Ureter (tissue), 1 donor: ENCODE data around the gene LRSAM1. TPM values are rescaled to one million over a fixed set of nuclear protein-coding genes. Genes with fewer than 3 reads are reported as not detected.

Source experiments
- DNase-seq: peaks from one replicate; pipeline ENCODE4 v3.0.0-alpha.2; 2020; ENCODE audit warnings: low spot score
- total RNA-seq: library from RNA; stranded (reverse); gene quantifications from one replicate; pipeline ENCODE4 v1.2.4, GENCODE V29; 2023
- donor health status: DM: yes; HTN: yes; CAD: no.

LRSAM1 gene
- total RNA-seq, result 30.4 TPM

DNA sequence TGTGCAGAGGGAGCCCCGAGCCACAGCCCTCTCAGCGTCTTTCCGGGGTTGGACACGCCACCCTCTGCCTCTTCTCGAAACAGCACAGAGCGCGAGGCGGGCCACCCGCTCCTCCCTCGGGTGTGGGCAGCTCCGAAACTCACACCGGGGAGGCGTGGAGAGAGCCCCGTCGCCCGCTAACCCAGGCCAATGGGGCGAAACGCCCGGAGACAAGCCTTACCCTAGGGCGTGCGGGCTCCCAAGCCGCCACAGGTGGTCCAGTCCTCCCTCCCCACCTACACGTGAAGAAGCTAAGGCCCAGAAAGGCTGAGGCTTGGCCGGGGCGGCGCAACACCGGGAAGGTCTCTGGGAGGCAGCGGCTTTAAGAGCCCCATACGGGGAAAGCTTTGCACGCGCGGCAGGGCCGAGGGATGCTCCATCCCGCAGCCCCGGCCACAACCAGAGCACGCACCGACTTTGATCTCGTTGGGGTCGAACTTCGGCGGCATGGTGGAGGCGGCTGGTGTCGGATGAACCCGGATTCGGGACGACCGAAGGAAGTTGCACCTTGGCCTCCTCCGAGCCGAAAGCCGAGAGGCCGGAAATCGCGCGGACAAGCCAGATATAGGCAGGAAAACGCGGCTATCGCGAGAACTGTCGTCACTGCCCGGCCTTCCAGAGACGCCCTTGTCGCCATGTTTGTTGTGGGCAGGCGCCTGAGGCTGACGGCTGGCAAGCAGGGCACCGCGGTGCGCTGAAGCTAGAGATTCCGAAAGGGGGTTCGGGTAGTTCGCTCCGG lies at the start of gene LRSAM1, which contains the start of gene RPL12:
TSS of gene LRSAM1 (plus strand) at position 681 of the 778 bp plus-strand sequence. CDS start 3,018 bp downstream, outside the sequence.
TSS of gene RPL12 (minus strand) at position 577 of the 778 bp plus-strand sequence. CDS start at position 488, 89 bp downstream.
- peak; percentile 99 for DNase-seq

- no peak for DNase-seq
These were observed 48.8 kb upstream of the LRSAM1 start for GRCh38 chr9:127402401-127403090.

DNA sequence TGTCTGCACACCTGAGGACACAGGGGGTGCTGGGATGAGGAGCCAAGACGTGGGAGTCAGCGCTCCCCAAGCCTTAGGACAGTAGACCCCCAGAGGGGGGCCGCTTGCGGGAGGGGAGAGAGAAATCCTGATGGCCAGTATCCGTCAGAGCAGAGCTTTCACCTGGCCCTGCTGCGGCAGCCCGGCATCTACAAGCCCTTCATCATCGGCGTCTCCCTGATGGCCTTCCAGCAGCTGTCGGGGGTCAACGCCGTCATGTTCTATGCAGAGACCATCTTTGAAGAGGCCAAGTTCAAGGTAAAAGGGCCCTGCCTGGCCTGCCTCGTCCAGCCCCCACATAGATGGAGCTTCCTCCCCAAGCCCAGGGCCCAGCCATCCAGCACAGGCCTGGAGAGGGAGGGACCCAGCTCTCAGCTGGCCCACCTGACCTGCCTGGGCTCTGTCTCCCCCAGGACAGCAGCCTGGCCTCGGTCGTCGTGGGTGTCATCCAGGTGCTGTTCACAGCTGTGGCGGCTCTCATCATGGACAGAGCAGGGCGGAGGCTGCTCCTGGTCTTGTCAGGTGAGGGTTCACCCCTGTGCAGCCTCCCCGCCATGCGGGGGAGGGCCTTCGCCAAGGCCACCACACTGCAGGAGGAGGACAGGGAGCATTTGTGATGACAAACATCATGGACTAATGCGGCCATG lies 47.7 kb upstream of the LRSAM1 start:
- no peak for DNase-seq

DNA sequence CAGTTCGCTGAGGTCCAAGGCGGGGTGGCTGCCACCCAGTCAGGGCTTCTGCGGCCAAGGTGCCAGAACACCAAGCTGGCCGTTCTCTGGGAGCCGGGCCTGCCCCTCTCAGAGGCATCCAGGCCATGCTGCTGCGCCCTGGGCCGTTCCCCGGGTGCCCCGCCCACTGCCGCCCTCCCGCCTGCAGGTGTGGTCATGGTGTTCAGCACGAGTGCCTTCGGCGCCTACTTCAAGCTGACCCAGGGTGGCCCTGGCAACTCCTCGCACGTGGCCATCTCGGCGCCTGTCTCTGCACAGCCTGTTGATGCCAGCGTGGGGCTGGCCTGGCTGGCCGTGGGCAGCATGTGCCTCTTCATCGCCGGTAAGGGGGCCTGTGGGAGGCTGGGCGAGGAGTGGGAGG lies 46.7 kb upstream of the LRSAM1 start:
- DNase-seq, result no peak

DNA sequence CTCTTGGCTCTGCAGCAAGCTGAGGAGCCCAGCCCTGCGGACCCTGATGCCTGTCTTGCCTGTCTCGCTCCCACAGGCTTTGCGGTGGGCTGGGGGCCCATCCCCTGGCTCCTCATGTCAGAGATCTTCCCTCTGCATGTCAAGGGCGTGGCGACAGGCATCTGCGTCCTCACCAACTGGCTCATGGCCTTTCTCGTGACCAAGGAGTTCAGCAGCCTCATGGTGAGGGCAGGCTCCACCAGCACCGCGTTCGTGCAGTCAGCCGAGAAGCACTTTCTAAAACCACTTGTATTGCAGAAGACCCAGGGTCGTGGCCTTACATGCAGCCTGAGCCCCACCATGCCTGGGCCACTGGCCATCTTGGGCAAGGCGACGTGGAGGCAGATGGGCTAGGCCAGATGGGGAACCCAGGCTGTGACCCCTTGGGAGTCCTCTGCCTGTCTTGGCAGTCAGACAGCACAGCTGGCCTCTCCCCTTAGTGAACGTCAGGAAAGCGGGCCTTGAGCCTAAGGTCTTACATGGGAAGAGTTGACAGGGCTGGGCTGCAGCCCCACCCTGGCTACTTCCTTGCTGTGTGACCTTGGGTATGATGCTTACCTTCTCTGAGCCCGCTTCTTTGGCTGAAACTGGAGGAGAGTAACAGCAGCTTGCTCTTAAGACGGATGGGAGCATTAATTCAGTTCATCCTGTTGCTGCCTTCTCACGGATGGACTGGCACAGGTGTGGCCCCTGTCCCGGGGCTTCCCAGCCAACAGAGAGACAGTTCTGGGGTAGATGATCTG lies 45.8 kb upstream of the LRSAM1 start:
- DNase-seq, result no peak

- DNase-seq, result no peak
These were observed 44.4 kb upstream of the LRSAM1 start for GRCh38 chr9:127406799-127407491.

GRCh38 chr9:127407492-127407843 lies 43.8 kb upstream of the LRSAM1 start:
- DNase-seq, result no peak

DNA sequence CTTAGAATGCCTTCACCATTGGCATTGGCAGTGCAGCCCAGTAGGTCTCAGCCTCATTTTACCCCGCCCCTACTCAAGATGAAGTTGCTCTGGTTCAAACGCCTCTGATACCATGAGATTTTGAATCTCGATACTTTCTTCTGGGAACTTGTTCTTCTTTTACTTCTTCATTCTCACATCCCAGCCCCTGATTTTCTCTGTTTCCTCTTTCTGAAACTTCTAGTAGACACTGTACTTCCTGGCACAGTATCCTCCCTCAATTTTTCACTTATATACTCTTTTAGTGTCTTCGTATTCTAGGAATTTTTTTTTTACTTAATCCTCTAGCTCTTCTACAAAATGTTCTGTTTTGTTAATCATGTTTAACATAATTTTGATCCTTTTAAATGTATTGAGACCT lies 40.2 kb upstream of the LRSAM1 start:
- DNase-seq, result no peak

GRCh38 chr9:127415141-127415540 lies 36.2 kb upstream of the LRSAM1 start:
- no peak for DNase-seq

- no peak for DNase-seq
These were observed 35.7 kb upstream of the LRSAM1 start for GRCh38 chr9:127415657-127416056.

DNA sequence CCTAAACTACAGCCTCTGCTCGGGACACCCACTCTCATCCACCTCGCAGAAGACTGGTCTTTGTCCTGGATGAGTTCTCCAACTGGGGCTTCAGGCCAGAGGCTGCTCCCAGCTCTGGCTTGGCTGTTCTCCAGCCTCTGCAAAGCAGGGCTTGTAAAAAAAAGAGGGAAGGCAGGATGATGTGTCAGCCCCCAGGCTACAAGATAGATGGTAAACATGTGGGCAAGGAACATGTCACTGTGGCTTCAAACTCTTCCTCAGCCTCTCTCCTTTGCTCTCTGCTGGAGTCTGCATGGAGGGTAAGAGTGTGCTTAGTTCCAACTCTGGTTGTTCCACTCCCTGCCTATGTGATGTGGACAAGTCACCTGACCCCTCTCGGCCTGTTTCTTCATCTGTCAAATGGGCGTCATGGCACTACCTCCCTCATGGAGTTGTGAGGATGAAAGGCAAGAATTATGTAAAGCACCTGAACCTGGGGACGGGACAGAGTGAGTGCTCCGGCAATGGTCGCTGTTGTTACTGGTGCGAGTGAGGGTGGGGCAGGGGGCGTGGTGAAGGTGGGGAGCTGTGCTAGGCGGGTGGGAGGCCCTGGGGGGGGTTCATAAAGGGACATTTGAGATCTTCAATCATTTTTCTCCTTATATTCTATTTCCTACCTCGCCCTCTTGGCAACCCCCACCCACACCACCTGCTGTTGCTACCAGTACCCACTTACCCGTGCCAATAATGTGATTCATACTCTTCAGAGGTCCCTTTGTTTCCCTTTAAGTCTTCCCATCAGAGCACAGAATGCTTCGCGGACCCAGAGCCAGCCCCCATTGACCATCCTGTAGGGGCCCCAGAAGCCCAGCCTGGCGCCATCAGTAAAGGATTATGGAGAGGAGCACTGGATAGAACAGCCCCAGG lies 33.9 kb upstream of the LRSAM1 start:
- no peak for DNase-seq

GRCh38 chr9:127418037-127418471 lies 33.3 kb upstream of the LRSAM1 start:
- no peak for DNase-seq

GRCh38 chr9:127419348-127419747 lies 32.0 kb upstream of the LRSAM1 start:
- no peak for DNase-seq

- no peak for DNase-seq
These were observed 30.3 kb upstream of the LRSAM1 start for GRCh38 chr9:127421057-127421456.

DNA sequence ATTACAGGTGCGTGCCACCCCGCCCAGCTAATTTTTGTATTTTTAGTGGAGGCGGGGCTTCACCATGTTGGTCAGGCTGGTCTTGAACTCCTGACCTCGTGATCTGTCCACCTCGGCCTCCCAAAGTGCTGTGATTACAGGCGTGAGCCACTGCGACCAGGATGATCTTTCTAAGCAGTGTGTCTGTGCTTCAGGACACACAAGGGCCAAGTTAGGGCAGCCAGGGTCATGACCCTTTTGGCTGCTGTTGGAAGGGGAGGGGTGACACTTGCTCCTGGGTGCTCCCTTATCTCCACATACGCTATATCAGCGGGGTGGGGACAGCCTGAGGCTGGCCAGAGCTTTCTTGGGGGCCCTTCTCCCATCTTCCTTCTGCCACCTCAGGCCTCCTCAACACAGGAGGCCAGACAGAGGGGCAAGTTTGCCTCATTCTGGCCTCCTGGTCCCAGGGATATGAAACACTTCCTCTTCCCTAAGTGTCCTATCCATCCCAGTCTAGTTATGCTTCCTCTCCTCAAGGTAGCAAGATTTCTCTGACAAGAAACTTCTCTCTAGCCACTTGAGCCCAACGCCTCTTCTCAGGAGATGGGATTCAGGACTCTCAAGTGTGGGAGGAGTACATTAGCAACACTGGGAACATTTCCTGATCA lies 29.1 kb upstream of the LRSAM1 start:
- no peak for DNase-seq

DNA sequence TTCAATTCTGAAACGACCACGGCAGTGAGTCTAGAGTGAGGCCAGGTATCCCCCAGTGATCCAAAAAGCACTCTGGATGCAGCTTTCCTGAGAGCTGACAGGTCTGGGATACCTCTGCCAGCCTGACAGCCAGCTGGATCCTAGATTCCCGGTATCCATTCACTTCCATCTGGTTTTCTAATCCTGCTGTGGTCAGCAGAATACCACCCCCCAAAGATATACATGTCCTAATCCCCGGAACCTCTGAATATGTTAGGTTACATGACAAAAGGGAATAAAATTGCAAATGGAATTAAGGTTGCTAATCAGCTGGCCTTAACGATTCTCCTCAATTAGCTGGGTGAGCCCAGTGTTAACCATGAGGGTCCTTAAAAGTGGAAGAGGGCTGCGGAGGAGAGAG lies 28.5 kb upstream of the LRSAM1 start:
- no peak for DNase-seq

- no peak for DNase-seq
These were observed 27.8 kb upstream of the LRSAM1 start for GRCh38 chr9:127423476-127423933.

DNA sequence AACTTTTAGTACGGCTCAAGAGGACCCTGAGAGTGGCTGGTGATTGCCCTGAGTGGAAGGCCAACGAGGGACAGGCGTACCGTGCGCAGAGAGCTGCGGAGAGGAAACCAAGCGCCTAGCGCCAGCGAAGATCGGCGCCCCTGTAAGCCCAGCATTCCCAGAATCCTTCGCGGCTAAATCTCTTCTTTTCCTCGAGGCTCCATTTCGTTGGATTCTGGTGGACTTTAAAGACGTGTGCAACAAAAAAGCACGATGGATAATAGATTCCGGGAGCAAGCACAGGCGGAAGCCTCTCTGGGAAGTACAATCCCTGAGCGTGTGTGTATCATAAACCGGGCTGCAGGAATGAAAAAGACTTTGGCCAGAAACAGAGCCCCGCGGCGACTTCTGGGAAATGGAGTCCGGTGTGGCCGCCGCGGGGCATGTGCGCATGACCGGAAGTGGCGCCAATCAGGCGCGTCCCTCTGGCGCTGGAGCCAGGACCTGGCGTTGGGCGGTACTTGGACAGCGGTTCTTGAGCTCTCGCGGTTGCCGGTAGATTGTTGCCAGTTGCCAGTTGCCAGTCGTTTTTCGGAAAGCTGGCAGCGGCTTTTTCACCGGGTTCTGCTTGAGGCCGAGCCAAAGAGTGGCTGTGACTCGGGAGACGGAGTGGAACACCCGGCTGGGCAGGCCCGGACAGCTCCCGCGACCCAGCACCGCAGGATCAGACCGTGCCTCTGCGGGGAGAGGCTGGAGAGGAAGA lies 27.2 kb upstream of the LRSAM1 start, which contains the start of gene ZNF79:
TSS of gene ZNF79 (plus strand) at position 449 of the 742 bp plus-strand sequence. CDS start 406 bp downstream, outside the sequence.
- DNase-seq, result peak; percentile 95

- no peak for DNase-seq
These were observed 26.7 kb upstream of the LRSAM1 start for GRCh38 chr9:127424676-127424999.
